Esophagus muscularis mucosa (tissue), 4 donors: ENCODE measurements around the gene RPL7A. TPM values are rescaled to one million over a fixed set of nuclear protein-coding genes. Genes with fewer than 3 reads are reported as not detected.

Source experiments
- DNase-seq: peaks from one replicate; pipeline ENCODE4 v3.0.0-alpha.2; 2017; ENCODE audit errors: extremely low spot score
- H3K27ac ChIP-seq, 4 donors: fragments of 200-600 bp; sonication (generic); replicated peaks in 1 of 4; 1 replicate in 3 of 4; 2 replicates in 1 of 4; pipeline ENCODE4 v1.5.1; 2016 to 2019; ENCODE audit warnings: mild to moderate bottlenecking in 1 of 4
- H3K27me3 ChIP-seq, 4 donors: fragments of 200-600 bp; sonication (generic); one replicate each; pipeline versions ENCODE4 v1.5.1 to v1.6.0; 2016 to 2019
- H3K36me3 ChIP-seq, 4 donors: fragments of 200-600 bp; sonication (generic); one replicate each; pipeline ENCODE4 v1.5.1; 2016 to 2019
- H3K4me1 ChIP-seq, 4 donors: fragments of 200-600 bp; sonication (generic); one replicate each; pipeline ENCODE4 v1.5.1; 2016 to 2019
- H3K4me3 ChIP-seq, 4 donors: fragments of 200-600 bp; sonication (generic); 1 replicate in 2 of 4; 2 replicates in 2 of 4; pipeline ENCODE4 v1.5.1; 2016 to 2019; ENCODE audit warnings: mild to moderate bottlenecking in 4 of 4, moderate library complexity in 1 of 4
- H3K9me3 ChIP-seq, 4 donors: fragments of 200-600 bp; sonication (generic); 1 replicate in 3 of 4; 2 replicates in 1 of 4; pipeline ENCODE4 v1.5.1; 2016 to 2019
- CTCF ChIP-seq, 3 experiments: fragments of 200-600 bp in 2 of 3; fragments of 450-650 bp in 1 of 3; sonication (generic) in 2 of 3; IDR thresholded peaks; one replicate each; pipeline ENCODE4 v1.5.1; 2017 to 2019; ENCODE audit warnings: antibody characterized with exemption in 3 of 3, mild to moderate bottlenecking in 2 of 3, moderate library complexity in 1 of 3
- EP300 ChIP-seq: sonication (generic); formaldehyde crosslinking; IDR thresholded peaks from one replicate; pipeline ENCODE4 v1.6.1; 2017; ENCODE audit warnings: antibody characterized with exemption
- POLR2A ChIP-seq: fragments of 450-650 bp; IDR thresholded peaks from one replicate; pipeline ENCODE4 v1.6.1; 2017; ENCODE audit warnings: antibody characterized with exemption, moderate library complexity, mild to moderate bottlenecking, low read depth
- POLR2AphosphoS5 ChIP-seq, 2 donors: sonication (generic); formaldehyde crosslinking; IDR thresholded peaks; one replicate each; pipeline ENCODE4 v1.6.1; 2017; ENCODE audit warnings: antibody characterized with exemption in 2 of 2
- WGBS: methylation state at CpG from one replicate; pipeline ENCODE4 v1.1.5; 2018; 5-methylcytosine and 5-hydroxymethylcytosine counted together
- intact Hi-C: fragments of 100-400 bp; cut with DNase I; formaldehyde crosslinking; loops from one replicate; pipeline ENCODE4 v1.15.1; 2023
- total RNA-seq, 4 donors: library from RNA; depleted of rRNA; stranded (reverse); fragments of >200 nt; gene quantifications; one replicate each; pipeline versions ENCODE4 v1.1.0 to v1.2.1, GENCODE V29; 2016

The RPL7A gene
- total RNA-seq, 4 donors from 2014 or later, result 1,466 to 2,142 (median 1,771) TPM

GRCh38 chr9:133384736-133385321 lies 36.8 kb downstream of the RPL7A start:
- intact Hi-C loops, result no loop called here
- Histone ChIP-seq H3K27me3 (peaks cover 0 to 11% (median 0%) of the 10 kb centered on the region in 4 donors), H3K36me3 (no peaks in the 10 kb centered on the region), H3K4me3 (no peak overlapping the region), H3K9me3 (no peaks in the 10 kb centered on the region), H3K27ac (no peak overlapping the region), H3K4me1 (no peaks in the 10 kb centered on the region)
- 93% methylated on average over 17 of the region's 17 CpGs for WGBS
- DNase-seq, result no peak
- TF ChIP-seq POLR2AphosphoS5 (IDR thresholded peaks at IDR 0.05) (no peak), EP300 (no peak), POLR2A (no peak), CTCF (IDR thresholded peaks at IDR 0.05) (no peak)

- TF ChIP-seq POLR2A (no peak), CTCF (IDR thresholded peaks at IDR 0.05) (no peak), EP300 (no peak), POLR2AphosphoS5 (IDR thresholded peaks at IDR 0.05) (no peak)
Observed at GRCh38 chr9:133385452-133385851, 37.4 kb downstream of the RPL7A start.

GRCh38 chr9:133386338-133386737 lies 38.3 kb downstream of the RPL7A start:
- Histone ChIP-seq H3K36me3 (no peaks in the 10 kb centered on the region), H3K27me3 (peaks cover 0 to 22% (median 0%) of the 10 kb centered on the region in 4 donors), H3K9me3 (no peaks in the 10 kb centered on the region), H3K4me3 (no peak overlapping the region), H3K4me1 (no peaks in the 10 kb centered on the region), H3K27ac (no peak overlapping the region)
- TF ChIP-seq CTCF (IDR thresholded peaks at IDR 0.05) (no peak), POLR2AphosphoS5 (IDR thresholded peaks at IDR 0.05) (no peak), POLR2A (no peak), EP300 (no peak)
- 81% methylated on average over 8 of the region's 13 CpGs for WGBS
- DNase-seq, result no peak
- intact Hi-C loops, result no loop called here

More at GRCh38 chr9:133385452-133385851, 37.4 kb downstream of the RPL7A start:
- Histone ChIP-seq H3K36me3 (no peaks in the 10 kb centered on the region), H3K4me3 (no peak overlapping the region), H3K4me1 (no peaks in the 10 kb centered on the region), H3K27ac (no peak overlapping the region), H3K27me3 (peaks cover 0 to 15% (median 0%) of the 10 kb centered on the region in 4 donors), H3K9me3 (no peaks in the 10 kb centered on the region)
- WGBS, result 87% methylated on average over 13 of the region's 14 CpGs
- DNase-seq, result no peak
- intact Hi-C loops, result no loop called here

- peaks cover 0 to 30% (median 0%) of the 10 kb centered on the region in 4 donors for H3K27me3 ChIP-seq
- no peaks in the 10 kb centered on the region for H3K36me3 ChIP-seq
- DNase-seq, result no peak
- no peak for TF ChIP-seq EP300
- no peak for TF ChIP-seq CTCF (IDR thresholded peaks at IDR 0.05)
- no peak for TF ChIP-seq POLR2AphosphoS5 (IDR thresholded peaks at IDR 0.05)
- no peak for TF ChIP-seq POLR2A
- H3K4me1 ChIP-seq, result no peaks in the 10 kb centered on the region
- no peaks in the 10 kb centered on the region for H3K9me3 ChIP-seq
- 81% methylated on average over 9 of the region's 9 CpGs for WGBS
- no peak overlapping the region for H3K27ac ChIP-seq
- intact Hi-C loops, result no loop called here
- no peak overlapping the region for H3K4me3 ChIP-seq
Observed at GRCh38 chr9:133387680-133388079, 39.7 kb downstream of the RPL7A start.
